GM21360 (cell line): ENCODE measurements around the gene ZNHIT6.
A peak's percentile ranks its signal among the peaks of the same experiment; 100 is the strongest.
"Not testable (repeated sequence)": the region's sequence is repeated elsewhere in the genome, so short reads cannot be mapped to it uniquely, and the experiment has no call there.

Experiments
- ATAC-seq: cut with Tn5 transposase; IDR thresholded peaks from one replicate; pipeline ENCODE4 v1.9.1; 2021; ENCODE audit warnings: mild to moderate bottlenecking, moderate library complexity; ENCODE audit not compliant: unreplicated experiment

The ZNHIT6 gene

DNA sequence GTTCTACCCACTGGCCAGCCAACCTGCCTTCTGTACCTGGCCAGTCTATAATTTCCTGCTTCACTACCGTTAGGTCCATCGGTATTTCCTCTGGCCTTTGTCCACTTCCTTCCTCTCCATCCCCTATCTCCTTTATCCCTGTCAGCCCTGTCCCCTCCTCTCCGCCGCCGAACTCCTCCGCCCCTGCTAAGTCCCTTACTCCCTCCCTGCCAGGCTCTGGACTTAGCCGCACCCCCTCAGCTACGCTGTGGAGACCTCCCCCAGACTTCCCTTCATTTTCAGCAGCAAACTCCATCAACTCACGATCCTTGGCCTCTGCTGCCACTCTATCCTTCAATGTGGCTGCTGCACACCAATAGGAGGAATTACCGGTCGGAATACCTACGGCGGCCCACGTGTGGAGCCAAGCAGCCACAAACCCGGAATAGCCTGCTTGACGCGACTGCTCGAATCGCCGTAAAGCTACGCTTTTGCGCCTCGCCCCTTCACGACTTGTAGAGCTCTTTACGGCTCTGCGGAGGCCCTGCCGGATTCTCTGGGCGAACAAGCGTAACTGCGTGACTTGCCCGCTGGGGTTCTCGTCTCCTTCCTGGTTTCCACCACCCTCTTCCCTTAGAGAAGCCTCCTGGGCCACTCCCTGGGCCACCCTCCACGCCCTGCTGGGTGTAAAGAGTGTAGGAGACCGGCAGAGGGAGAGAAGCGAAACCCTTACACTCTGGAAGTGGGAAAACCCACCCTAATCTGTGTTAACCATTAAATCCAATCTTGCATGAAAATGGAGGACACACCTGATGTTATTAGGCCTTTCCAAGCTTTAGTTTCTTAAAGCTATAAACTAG lies at the start of gene ZNHIT6:
Gene ZNHIT6 (minus strand): TSS at position 444 of the 839 bp plus-strand sequence. CDS start 149 bp downstream, at position 295.
- ATAC-seq = peak; percentile 83

DNA sequence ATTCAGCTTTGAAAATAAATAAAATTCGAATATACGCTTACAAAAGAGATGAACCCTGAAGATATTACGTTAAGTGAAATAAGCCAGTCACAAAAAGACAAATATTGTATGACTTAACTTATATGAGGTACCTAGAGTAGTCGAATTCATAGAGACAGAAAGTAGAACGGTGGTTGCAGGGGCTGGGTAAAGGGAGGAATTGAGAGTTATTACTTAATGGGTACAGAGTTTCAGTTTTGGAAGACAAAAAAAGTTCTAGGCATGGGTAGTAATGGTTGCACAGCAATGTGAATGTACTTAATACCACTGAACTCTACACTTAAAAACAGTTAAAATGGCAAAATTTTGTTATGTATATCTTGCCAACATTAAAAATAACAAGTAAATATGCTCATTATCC lies 48.6 kb upstream of the ZNHIT6 start:
- no peak for ATAC-seq

DNA sequence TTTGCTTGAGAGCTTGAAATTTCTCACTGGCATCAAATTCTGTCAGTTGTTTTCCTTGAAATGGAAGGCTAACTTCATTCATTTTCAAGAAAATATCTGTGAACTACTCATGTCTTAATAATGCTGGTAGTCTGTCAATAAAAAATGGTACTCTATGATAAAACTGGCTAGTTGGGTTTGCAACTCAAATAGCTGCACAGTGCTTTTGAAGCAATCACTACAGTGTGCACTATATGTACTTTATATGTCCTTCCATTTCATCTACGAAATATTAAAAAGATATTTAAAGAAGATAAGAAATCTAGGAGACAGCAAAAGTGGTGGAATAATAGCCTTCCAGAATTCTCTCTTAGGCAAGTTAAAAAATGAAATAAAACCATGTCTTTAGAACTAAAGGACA lies 39.9 kb upstream of the ZNHIT6 start:
- no peak for ATAC-seq

- no peak for ATAC-seq
These were observed 38.5 kb upstream of the ZNHIT6 start for GRCh38 chr1:85746777-85747176.

GRCh38 chr1:85743814-85744213 lies 35.6 kb upstream of the ZNHIT6 start:
- ATAC-seq = no peak

- ATAC-seq = no peak
These were observed 26.7 kb upstream of the ZNHIT6 start for GRCh38 chr1:85734931-85735330.

- no peak for ATAC-seq
These were observed 10.6 kb upstream of the ZNHIT6 start for GRCh38 chr1:85718678-85719340.

DNA sequence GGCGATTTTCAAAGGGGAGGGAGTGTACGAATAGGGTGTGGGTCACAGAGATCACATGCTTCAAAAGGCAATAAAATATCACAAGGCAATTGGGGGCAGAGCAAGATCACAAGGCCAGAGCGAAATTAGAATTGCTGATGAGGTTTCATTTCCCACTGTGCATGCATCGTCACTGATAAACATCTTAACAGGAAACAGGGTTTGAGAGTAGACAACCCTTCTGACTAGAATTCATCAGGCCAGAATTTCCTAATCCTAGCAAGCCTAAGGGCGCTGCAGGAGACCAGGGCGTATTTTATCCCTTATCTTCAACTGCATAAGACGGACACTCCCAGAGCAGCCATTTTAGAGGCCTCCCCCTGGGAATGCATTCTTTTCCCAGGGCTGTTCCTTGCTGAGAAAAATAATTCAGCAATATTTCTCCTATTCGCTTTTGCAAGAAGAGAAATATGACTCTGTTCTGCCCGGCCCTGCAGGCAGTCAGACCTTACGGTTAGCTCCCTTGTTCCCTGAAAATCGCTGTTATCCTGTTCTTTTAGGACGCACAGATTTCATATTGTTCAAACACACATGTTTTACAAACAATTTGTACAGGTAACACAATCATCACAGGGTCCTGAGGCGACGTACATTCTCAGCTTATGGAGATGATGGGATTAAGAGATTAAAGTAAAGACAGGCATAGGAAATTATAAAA lies 6.3 kb upstream of the ZNHIT6 start:
- not testable (repeated sequence) for ATAC-seq

- no peak for ATAC-seq
These were observed 595 bp upstream of the ZNHIT6 start for GRCh38 chr1:85708829-85709227.

DNA sequence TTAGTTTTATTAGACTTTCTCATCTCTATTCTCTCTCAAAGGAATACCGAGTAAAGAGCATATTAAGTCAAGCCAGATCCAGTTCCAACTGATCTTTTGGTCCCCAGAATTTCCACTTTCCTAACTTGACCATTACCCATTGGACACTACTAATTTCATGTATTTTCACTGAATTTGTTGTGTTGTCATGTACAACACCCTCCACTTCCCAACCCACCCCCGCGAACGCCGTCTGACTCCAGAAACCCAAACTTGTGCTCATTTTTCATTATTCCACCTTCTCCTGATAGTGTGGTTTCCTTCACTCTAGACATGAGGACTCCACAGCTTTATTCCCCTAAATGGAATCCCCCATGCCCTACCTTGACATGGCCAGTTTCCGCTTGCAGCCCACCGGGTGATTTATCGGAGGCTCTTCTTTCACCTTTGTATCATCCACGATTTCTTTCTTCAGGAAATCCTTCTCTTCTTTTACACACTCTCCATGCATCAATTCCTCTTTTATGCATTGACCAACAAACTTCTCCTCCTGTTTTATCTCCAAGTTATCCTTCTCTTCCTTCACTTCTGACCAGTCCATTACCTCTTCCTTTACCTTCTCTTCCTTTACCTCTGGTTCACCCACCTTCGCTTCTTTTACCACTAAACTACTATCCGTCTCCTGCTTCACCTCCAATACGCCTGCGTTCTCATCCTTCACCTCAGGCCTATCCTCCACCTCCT lies 805 bp downstream of the ZNHIT6 start:
- peak; percentile 19 for ATAC-seq

DNA sequence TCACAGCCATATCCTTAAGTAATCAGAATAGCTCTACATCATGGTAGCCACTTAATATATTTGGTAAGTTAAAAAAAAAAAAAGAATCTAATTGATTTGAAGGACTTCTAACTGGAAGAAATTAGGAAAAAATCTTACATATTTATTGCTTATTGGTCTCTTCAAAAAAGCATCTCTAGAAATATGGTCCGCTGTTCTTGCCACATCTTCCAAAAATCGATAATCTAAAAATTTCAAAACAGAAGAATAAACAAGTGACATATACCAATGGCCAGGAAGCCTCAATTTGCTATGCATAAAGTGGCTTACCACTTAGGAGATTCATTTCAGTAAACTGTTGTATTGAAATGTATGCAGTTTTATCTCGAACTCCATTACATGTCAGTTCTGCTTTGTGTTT lies 2.3 kb downstream of the ZNHIT6 start:
- no peak for ATAC-seq

- ATAC-seq = no peak
These were observed 7.8 kb downstream of the ZNHIT6 start for GRCh38 chr1:85700422-85700821.

- no peak for ATAC-seq
These were observed 10.3 kb downstream of the ZNHIT6 start for GRCh38 chr1:85697895-85698294.

DNA sequence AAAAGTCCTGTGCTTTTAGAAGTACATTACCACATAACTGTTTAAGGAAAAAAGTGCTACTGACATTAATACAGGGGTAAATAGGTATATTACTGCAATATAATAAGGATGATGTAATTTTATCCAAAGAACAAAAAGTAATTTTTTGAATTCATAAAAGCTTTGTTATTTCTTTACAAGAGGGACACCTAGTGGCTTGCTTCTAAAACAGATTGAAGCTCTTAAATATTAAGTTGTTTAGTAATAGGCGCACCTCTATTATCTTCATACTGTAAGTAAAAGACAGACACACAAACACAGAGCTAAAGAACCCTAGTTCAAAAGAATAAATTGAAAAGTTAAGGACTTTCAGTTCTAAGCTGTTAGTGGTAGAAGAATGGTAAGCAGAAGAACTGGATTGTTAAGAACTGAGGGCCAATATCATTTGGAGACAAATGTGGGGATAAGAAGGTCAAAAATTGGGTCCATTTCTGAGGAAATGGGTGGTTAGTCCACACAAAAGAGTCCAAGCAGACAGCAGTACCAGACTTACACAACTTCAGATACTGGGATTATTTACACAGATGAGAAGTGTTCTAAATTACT lies 15.4 kb downstream of the ZNHIT6 start:
- no peak for ATAC-seq

DNA sequence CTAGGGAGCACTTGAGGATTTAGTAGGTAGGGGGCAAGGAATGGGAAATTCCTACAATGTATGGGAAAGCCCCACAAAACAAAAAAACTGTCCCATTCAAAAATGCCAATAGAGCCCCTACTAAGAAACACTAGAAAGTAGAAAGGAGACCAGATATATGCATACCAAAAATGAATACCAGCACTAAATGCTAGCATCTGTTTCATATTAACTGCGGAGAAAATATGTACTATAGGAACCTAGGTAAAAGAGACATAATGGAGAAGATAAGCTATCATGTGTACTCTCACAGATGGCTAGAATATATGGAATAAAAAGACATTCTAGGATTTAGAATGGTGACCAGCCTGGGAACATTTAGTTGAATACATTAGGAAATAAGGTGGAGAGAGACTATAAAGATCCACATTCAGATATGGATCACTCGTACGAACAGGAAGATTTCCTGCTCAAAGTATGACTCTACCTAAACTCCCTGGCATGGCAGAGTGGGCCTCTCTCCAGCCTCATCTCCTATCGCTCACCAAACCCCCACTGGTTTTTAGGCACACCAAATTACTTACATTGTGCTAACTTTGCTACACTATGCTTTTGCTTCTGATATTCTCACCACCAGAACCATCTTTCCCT lies 18.3 kb downstream of the ZNHIT6 start:
- no peak for ATAC-seq

GRCh38 chr1:85683292-85684025 lies 24.8 kb downstream of the ZNHIT6 start:
- ATAC-seq = no peak

DNA sequence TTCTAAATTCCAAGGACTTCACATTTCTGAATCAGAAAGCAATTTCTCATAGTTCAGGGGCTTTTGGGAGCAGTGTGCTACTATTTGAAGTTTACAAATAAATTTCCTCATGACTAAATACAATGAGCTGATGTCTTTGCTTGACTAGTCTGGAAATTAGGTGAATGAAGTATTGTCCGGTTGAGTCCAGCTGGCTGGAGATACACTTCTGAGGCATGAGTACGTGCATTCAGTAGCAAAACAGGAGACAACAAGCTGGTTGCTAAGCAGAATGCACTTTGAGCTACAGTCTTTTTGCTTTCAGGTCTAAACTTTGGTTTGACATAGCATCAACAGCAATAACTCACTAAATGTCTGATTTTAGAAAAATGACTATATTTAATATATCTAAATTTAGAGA lies 27.1 kb downstream of the ZNHIT6 start:
- ATAC-seq = no peak

- no peak for ATAC-seq
These were observed 30.0 kb downstream of the ZNHIT6 start for GRCh38 chr1:85678193-85678592.

- no peak for ATAC-seq
These were observed 30.6 kb downstream of the ZNHIT6 start for GRCh38 chr1:85677656-85678055.
